HCT116 (cell line): ENCODE data around the gene FKBP10. TPM values are rescaled to one million over a fixed set of nuclear protein-coding genes. Genes with fewer than 3 reads are reported as not detected.

ENCODE experiments used
- ATAC-seq: fragments of 200-7000 bp; cut with Tn5 transposase; 2 replicates; pipeline ENCODE4 v1.9.1; 2020; ENCODE audit warnings: mild to moderate bottlenecking, moderate library complexity
- BruUV-seq: library from RNA; stranded (reverse); fragments of 400-500 nt; replicated peaks from 2 replicates; lab custom pipeline; 2021; lab: Mats Ljungman, UMichigan
- CTCF ChIA-PET: fragments of 300-600 bp; sonication (Branson Sonifier 250); formaldehyde crosslinking; loops from one replicate; lab custom pipeline; 2021; ENCODE audit warnings: antibody characterized with exemption; lab: Charles Lee
- POLR2A ChIA-PET: fragments of 300-600, 350-600 bp; sonication (Branson Sonifier 250); formaldehyde crosslinking; loops from one replicate; lab custom pipeline; 2021; ENCODE audit warnings: antibody characterized with exemption; lab: Charles Lee
- RAD21 ChIA-PET, 2 experiments: fragments of 300-600 bp; sonication (Branson Sonifier 250); formaldehyde crosslinking; loops; one replicate each; lab custom pipeline; 2023; ENCODE audit warnings: low total read pairs in 2 of 2; ENCODE audit not compliant: uncharacterized antibody in 2 of 2, unreplicated experiment in 2 of 2, low non-redundant PET in 1 of 2; lab: Charles Lee
- DNase-seq: peaks from one replicate; pipeline ENCODE4 v3.0.0-alpha.2; 2010; ENCODE audit warnings: low read depth, low spot score
- H2AFZ ChIP-seq: fragments of 200-600 bp; shearing (Covaris generic), sonication (generic); 2 replicates; pipeline ENCODE4 v1.6.1; 2017; ENCODE audit warnings: low read depth, mixed run types, mixed read lengths, antibody characterized with exemption, low read length; ENCODE audit not compliant: poor library complexity, severe bottlenecking
- H3K27ac ChIP-seq: 2 replicates; pipeline ENCODE4 v1.5.1; 2012; ENCODE audit warnings: low read depth, low read length
- H3K27me3 ChIP-seq: fragments of 200-600 bp; sonication (generic); 2 replicates; pipeline ENCODE4 v1.6.1; 2016; ENCODE audit warnings: mixed run types, low read length, mixed read lengths; ENCODE audit not compliant: insufficient read depth
- H3K36me3 ChIP-seq, 2 experiments: fragments of 200-500 bp in 1 of 2; fragments of 200-600 bp in 1 of 2; sonication (Bioruptor generic) in 1 of 2; sonication (generic) in 1 of 2; 2 replicates each; pipeline versions ENCODE4 v1.5.1 to v1.6.1; 2014 to 2016; ENCODE audit warnings: low read length in 2 of 2, inconsistent platforms in 1 of 2, mixed read lengths in 1 of 2, mixed run types in 1 of 2; ENCODE audit not compliant: insufficient read depth in 2 of 2, control insufficient read depth in 1 of 2
- H3K4me1 ChIP-seq, 2 experiments: fragments of 200-600 bp in 1 of 2; sonication (generic) in 1 of 2; 2 replicates each; pipeline versions ENCODE4 v1.5.1 to v1.6.1; 2012 to 2017; ENCODE audit warnings: low read length in 2 of 2, inconsistent platforms in 1 of 2, mild to moderate bottlenecking in 1 of 2, mixed read lengths in 1 of 2, mixed run types in 1 of 2, moderate library complexity in 1 of 2; ENCODE audit not compliant: insufficient read depth in 2 of 2, control insufficient read depth in 1 of 2
- H3K4me2 ChIP-seq: fragments of 200-600 bp; sonication (generic); 2 replicates; pipeline ENCODE4 v1.6.1; 2017; ENCODE audit warnings: mixed run types, low read length, mixed read lengths
- H3K4me3 ChIP-seq, 2 experiments: fragments of 200-600 bp in 1 of 2; sonication (generic) in 1 of 2; replicated peaks in 1 of 2; 2 replicates each; pipeline ENCODE4 v1.5.1; 2011 to 2016; ENCODE audit warnings: low read length in 2 of 2, control low read depth in 1 of 2, low read depth in 1 of 2, mild to moderate bottlenecking in 1 of 2, mixed read lengths in 1 of 2, mixed run types in 1 of 2
- H3K79me2 ChIP-seq: fragments of 200-600 bp; sonication (generic); 2 replicates; pipeline ENCODE4 v1.6.1; 2017; ENCODE audit warnings: mild to moderate bottlenecking, mixed run types, low read length, moderate library complexity, mixed read lengths; ENCODE audit not compliant: insufficient read depth
- H3K9ac ChIP-seq: fragments of 200-600 bp; sonication (generic); 2 replicates; pipeline ENCODE4 v1.6.1; 2016; ENCODE audit warnings: low read length, mixed read lengths
- H3K9me2 ChIP-seq: fragments of 200-600 bp; sonication (generic), shearing (Covaris generic); 2 replicates; pipeline ENCODE4 v1.6.1; 2017; ENCODE audit warnings: mixed run types, mild to moderate bottlenecking, moderate library complexity; ENCODE audit not compliant: insufficient read depth
- H3K9me3 ChIP-seq, 2 experiments: fragments of 200-500 bp in 1 of 2; fragments of 200-600 bp in 1 of 2; sonication (Bioruptor generic) in 1 of 2; sonication (generic) in 1 of 2; 2 replicates each; pipeline ENCODE4 v1.6.1; 2014 to 2017; ENCODE audit warnings: low read length in 2 of 2, mixed read lengths in 2 of 2, inconsistent platforms in 1 of 2, low read depth in 1 of 2, mild to moderate bottlenecking in 1 of 2, mixed run types in 1 of 2, moderate library complexity in 1 of 2; ENCODE audit not compliant: control insufficient read depth in 1 of 2, insufficient read depth in 1 of 2
- H4K20me1 ChIP-seq: fragments of 200-600 bp; sonication (generic), shearing (Covaris generic); 2 replicates; pipeline ENCODE4 v1.6.1; 2017; ENCODE audit warnings: mixed run types, mild to moderate bottlenecking, moderate library complexity; ENCODE audit not compliant: insufficient read depth
- ELF1 ChIP-seq: IDR thresholded peaks from 2 replicates; pipeline ENCODE4 v1.6.1; 2012; ENCODE audit warnings: low read depth, borderline replicate concordance
- EZH2 ChIP-seq: fragments of 200-600 bp; sonication (generic); IDR thresholded peaks from 2 replicates; pipeline ENCODE4 v1.6.1; 2017; ENCODE audit warnings: antibody characterized with exemption, mixed run types
- FOSL1 ChIP-seq: IDR thresholded peaks from 2 replicates; pipeline ENCODE4 v1.6.1; 2012; ENCODE audit warnings: low read depth
- MAX ChIP-seq: IDR thresholded peaks from 2 replicates; pipeline ENCODE4 v1.6.1; 2012
- RAD21 ChIP-seq: IDR thresholded peaks from 2 replicates; pipeline ENCODE4 v1.6.1; 2012; ENCODE audit warnings: low read depth, mild to moderate bottlenecking
- REST ChIP-seq: IDR thresholded peaks from 2 replicates; pipeline ENCODE4 v1.6.1; 2012; ENCODE audit warnings: low read depth
- SIN3A ChIP-seq: IDR thresholded peaks from 2 replicates; pipeline ENCODE4 v1.6.1; 2012; ENCODE audit warnings: low read depth
- ZBTB33 ChIP-seq: IDR thresholded peaks from 2 replicates; pipeline ENCODE4 v1.6.1; 2011; ENCODE audit warnings: mild to moderate bottlenecking, low read length, moderate library complexity; ENCODE audit not compliant: insufficient replicate concordance; ENCODE audit errors: extremely low read depth
- ZNF274 ChIP-seq: fragments of 200-500 bp; sonication (Bioruptor generic); IDR thresholded peaks from 2 replicates; pipeline ENCODE4 v1.6.1; 2014; ENCODE audit warnings: mild to moderate bottlenecking, low read depth, low read length, inconsistent platforms
- intact Hi-C: fragments of 100-400 bp; cut with micrococcal nuclease; formaldehyde crosslinking; loops from 2 replicates; pipeline ENCODE4 v1.10.0; 2022
- total RNA-seq: library from RNA; stranded (reverse); gene quantifications from one replicate; pipeline ENCODE4 v1.2.1, GENCODE V29; 2021; ENCODE audit not compliant: unreplicated experiment

The FKBP10 gene
- total RNA-seq, 1 experiment from 2014 or later, result 78.5 TPM

GRCh38 chr17:41869426-41869825, 56.6 kb downstream of the FKBP10 start:
- Histone ChIP-seq H3K9me3 (no peaks in the 10 kb centered on the region), H3K4me1 (peaks cover 0 to 5% of the 10 kb centered on the region in 2 experiments; a peak in 2 of 4 replicates), H3K27ac (no peak overlapping the region), H2AFZ (no peak overlapping the region), H3K4me2 (no peak overlapping the region), H3K36me3 (peaks cover 36 to 43% of the 10 kb centered on the region in 2 experiments), H3K4me3 (no peak overlapping the region), H3K27me3 (no peaks in the 10 kb centered on the region), H3K9me2 (no peaks in the 10 kb centered on the region), H4K20me1 (no peaks in the 10 kb centered on the region), H3K9ac (no peak overlapping the region), H3K79me2 (peaks cover 7% of the 10 kb centered on the region)
- BruUV-seq, result no TSS peak
- ChIA-PET RAD21 (no interaction called here), CTCF (no interaction called here), POLR2A (no interaction called here)
- ATAC-seq (no peak), DNase-seq (no peak)
- intact Hi-C loops, result no loop called here
- no peak for TF ChIP-seq ZBTB33
- TF ChIP-seq FOSL1, result no peak
- no peak for TF ChIP-seq SIN3A
- no peak for TF ChIP-seq ZNF274
- no peak for TF ChIP-seq MAX
- TF ChIP-seq REST, result no peak
- TF ChIP-seq EZH2, result no peak
- TF ChIP-seq RAD21, result no peak
- no peak for TF ChIP-seq ELF1
